ENCODE data around the gene OR4N2. TPM values are rescaled to one million over a fixed set of nuclear protein-coding genes. Genes with fewer than 3 reads are reported as not detected.
"Not testable (repeated sequence)": the region's sequence is repeated elsewhere in the genome, so short reads cannot be mapped to it uniquely, and the experiment has no call there.

Gene OR4N2, protein sequence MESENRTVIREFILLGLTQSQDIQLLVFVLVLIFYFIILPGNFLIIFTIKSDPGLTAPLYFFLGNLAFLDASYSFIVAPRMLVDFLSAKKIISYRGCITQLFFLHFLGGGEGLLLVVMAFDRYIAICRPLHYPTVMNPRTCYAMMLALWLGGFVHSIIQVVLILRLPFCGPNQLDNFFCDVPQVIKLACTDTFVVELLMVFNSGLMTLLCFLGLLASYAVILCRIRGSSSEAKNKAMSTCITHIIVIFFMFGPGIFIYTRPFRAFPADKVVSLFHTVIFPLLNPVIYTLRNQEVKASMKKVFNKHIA
- total RNA-seq: not detected
- not detected for polyA plus RNA-seq
- total RNA-seq: not detected

DNA sequence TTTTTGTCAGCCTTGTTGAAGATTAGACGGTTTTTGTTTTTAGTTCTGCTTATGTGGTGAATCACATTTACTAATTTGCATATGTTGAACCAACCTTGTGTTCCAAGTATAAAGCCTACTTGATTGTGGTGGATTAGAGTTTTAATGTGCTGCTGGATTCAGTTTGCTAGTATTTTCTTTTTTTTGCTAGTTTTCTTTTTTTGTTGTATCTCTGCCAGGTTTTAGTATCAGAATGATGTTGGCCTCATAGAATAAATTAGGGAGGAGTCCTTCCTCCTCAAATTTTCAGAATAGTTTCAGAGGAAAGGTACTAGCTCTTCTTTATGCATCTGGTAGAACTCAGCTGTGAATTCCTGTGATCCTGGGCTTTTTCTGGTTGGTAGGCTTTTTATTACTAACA lies at the start of gene OR4N2:
Gene OR4N2, plus strand, starts transcription at position 301 of the 400 bp plus-strand sequence. CDS start 23,679 bp downstream, outside the sequence.
- H3K4me3 Mint-ChIP-seq; H3K9me3 ChIP-seq (ENCODE audit: control insufficient read depth in 2 of 3, low read length in 3 of 3); POLR2A ChIA-PET; ATAC-seq; H3K4me1 ChIP-seq (ENCODE audit: control insufficient read depth in 2 of 2, insufficient read depth in 2 of 2, low read length in 2 of 2); H3K4me1 Mint-ChIP-seq; H3K27me3 ChIP-seq (ENCODE audit: control insufficient read depth in 2 of 2, insufficient read depth in 2 of 2, low read length in 2 of 2); DNase-seq; intact Hi-C loops (cut with micrococcal nuclease); H3K27ac ChIP-seq (ENCODE audit: low read depth, low read length); H3K36me3 ChIP-seq (ENCODE audit: control insufficient read depth in 2 of 3, insufficient read depth in 3 of 3, low read length in 3 of 3); H3K4me3 ChIP-seq (ENCODE audit: low read length); H3K9me3 Mint-ChIP-seq; H3K27me3 Mint-ChIP-seq; H3K27ac Mint-ChIP-seq; H3K36me3 Mint-ChIP-seq; CTCF ChIA-PET: not testable (repeated sequence)

DNA sequence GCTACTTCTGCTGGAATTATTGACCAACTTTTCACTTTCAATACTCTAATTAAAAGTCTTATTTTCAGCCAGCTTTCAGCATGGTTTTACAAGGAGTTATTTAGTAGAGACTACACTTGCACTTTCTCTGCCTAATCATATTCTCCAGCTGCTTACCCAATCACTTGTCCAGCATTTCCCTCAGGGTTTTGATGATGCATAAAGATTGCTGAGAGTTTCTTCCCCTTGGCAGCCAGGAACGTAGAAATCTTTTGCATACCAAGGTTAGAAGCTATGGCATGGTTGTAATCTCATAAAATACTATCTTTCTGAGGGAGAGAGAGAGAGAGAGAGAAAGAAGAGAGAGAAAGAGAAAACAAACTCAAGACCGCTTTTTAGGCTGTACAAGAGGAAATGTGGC lies 49.4 kb upstream of the OR4N2 start:
- ATAC-seq: no peak
- intact Hi-C loops (cut with micrococcal nuclease): no loop called here

DNA sequence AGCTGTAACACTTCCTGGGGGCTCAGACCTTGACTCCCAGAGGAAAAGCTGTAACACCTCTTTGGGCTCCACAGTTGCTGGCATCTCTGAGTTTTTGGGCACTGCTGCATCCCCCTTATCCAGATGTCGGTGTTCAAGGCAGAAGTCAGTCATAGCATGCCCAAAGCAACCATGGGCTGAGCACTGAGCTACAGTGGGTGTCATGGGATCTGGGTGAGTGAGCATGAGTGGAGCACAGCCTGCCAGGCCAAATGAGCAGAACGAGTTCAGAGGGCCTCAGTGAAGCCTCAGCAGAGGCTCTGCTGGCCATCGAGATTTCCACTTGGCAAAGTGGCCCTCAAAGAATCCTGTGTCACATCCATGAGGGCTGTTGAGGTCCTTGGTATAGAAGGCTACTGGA lies 32.1 kb upstream of the OR4N2 start:
- H3K27me3 ChIP-seq (ENCODE audit: control insufficient read depth in 2 of 2, insufficient read depth in 2 of 2, low read length in 2 of 2); H3K4me1 ChIP-seq (ENCODE audit: control insufficient read depth in 2 of 2, insufficient read depth in 2 of 2, low read length in 2 of 2); POLR2A ChIA-PET; H3K36me3 Mint-ChIP-seq; H3K36me3 ChIP-seq (ENCODE audit: control insufficient read depth in 2 of 3, insufficient read depth in 3 of 3, low read length in 3 of 3); H3K4me1 Mint-ChIP-seq; DNase-seq; intact Hi-C loops (cut with micrococcal nuclease); H3K27ac Mint-ChIP-seq; H3K4me3 Mint-ChIP-seq; CTCF ChIA-PET; H3K9me3 ChIP-seq (ENCODE audit: control insufficient read depth in 2 of 3, low read length in 3 of 3); H3K4me3 ChIP-seq (ENCODE audit: low read length); ATAC-seq; H3K27ac ChIP-seq (ENCODE audit: low read depth, low read length): not testable (repeated sequence)
- Mint-ChIP-seq H3K9me3 (peaks cover 4 to 27% (median 8%) of the 10 kb centered on the region in 11 donors), H3K27me3 (peaks cover 0 to 21% (median 9%) of the 10 kb centered on the region in 5 donors)

More for the DNA sequence above, 49.4 kb upstream of the OR4N2 start:
- Mint-ChIP-seq H3K4me3 (no peak overlapping the region), H3K27ac (no peak overlapping the region), H3K9me3 (peaks cover 0 to 6% (median 0%) of the 10 kb centered on the region in 11 donors), H3K4me1 (no peaks in the 10 kb centered on the region), H3K36me3 (no peaks in the 10 kb centered on the region), H3K27me3 (peaks cover 0 to 25% (median 13%) of the 10 kb centered on the region in 5 donors)
- Histone ChIP-seq H3K27ac (ENCODE audit: low read depth, low read length) (no peak overlapping the region), H3K4me1 (ENCODE audit: control insufficient read depth in 2 of 2, insufficient read depth in 2 of 2, low read length in 2 of 2) (no peaks in the 10 kb centered on the region), H3K27me3 (ENCODE audit: control insufficient read depth in 2 of 2, insufficient read depth in 2 of 2, low read length in 2 of 2) (peaks cover 0 to 5% of the 10 kb centered on the region in 2 donors), H3K36me3 (ENCODE audit: control insufficient read depth in 2 of 3, insufficient read depth in 3 of 3, low read length in 3 of 3) (no peaks in the 10 kb centered on the region), H3K9me3 (ENCODE audit: control insufficient read depth in 2 of 3, low read length in 3 of 3) (no peaks in the 10 kb centered on the region), H3K4me3 (ENCODE audit: low read length) (no peak overlapping the region)
- CTCF ChIA-PET: no interaction called here
- POLR2A ChIA-PET: no interaction called here
- no peak for DNase-seq

DNA sequence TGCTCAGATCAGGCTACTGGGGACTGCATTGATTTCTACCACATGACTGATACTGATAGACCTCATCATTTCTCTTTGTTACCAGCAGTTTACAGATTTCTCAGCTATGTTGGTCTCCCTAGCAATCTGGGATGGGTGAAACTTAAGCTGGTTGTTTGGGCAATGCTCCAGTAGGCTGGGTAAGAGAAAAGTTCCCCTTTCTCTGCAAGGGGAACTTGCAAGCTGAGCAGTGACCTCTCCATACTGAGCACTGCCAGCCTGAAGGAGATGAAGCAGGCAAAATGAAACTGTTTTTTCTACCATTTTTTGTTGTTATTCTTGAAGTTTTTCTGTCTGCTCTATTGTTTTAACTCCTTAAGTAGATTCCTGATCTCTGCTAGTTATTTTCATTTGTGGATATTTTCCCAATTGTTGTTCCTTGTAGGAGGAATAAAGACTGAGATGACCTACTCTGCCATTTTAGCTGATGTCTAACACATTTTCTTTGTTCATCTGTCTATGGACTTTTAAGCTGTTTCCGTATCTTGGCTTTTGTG lies 31.6 kb upstream of the OR4N2 start:
- Histone ChIP-seq H3K27ac (ENCODE audit: low read depth, low read length) (no peak overlapping the region), H3K9me3 (ENCODE audit: control insufficient read depth in 2 of 3, low read length in 3 of 3) (peaks cover 0 to 8% (median 0%) of the 10 kb centered on the region in 3 experiments), H3K27me3 (ENCODE audit: control insufficient read depth in 2 of 2, insufficient read depth in 2 of 2, low read length in 2 of 2) (no peaks in the 10 kb centered on the region), H3K36me3 (ENCODE audit: control insufficient read depth in 2 of 3, insufficient read depth in 3 of 3, low read length in 3 of 3) (no peaks in the 10 kb centered on the region), H3K4me1 (ENCODE audit: control insufficient read depth in 2 of 2, insufficient read depth in 2 of 2, low read length in 2 of 2) (no peaks in the 10 kb centered on the region), H3K4me3 (ENCODE audit: low read length) (no peak overlapping the region)
- H3K27me3 Mint-ChIP-seq: peaks cover 0 to 21% (median 11%) of the 10 kb centered on the region in 5 donors
- no peak for ATAC-seq
- no peaks in the 10 kb centered on the region for H3K4me1 Mint-ChIP-seq
- ChIA-PET CTCF (no interaction called here), POLR2A (no interaction called here)
- H3K4me3 Mint-ChIP-seq: no peak overlapping the region
- peaks cover 4 to 27% (median 8%) of the 10 kb centered on the region in 11 donors for H3K9me3 Mint-ChIP-seq
- peaks cover 0 to 3% (median 0%) of the 10 kb centered on the region in 5 donors for H3K36me3 Mint-ChIP-seq
- intact Hi-C loops (cut with micrococcal nuclease): no loop called here
- DNase-seq: no peak
- no peak overlapping the region for H3K27ac Mint-ChIP-seq

DNA sequence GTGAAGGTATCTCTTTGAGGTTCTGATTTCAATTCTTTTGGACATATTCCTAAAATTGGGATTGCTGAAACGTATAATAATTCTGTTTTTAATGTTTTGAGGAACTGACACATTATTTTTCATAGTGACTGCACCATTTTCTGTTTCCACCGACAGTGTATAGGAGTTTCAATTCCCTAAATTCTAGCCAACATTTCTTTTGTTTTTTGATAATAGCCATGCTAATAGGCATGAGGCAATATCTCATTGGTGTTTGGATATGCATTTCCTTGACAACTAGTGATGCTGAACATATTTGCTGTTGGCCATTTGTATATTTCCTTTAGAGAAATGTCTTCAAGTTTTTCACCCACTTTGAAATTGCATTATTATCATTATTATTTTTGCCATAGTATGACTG lies 31.1 kb upstream of the OR4N2 start:
- H3K4me1 Mint-ChIP-seq; CTCF ChIA-PET; DNase-seq; H3K9me3 ChIP-seq (ENCODE audit: control insufficient read depth in 2 of 3, low read length in 3 of 3); H3K27ac Mint-ChIP-seq; H3K27me3 ChIP-seq (ENCODE audit: control insufficient read depth in 2 of 2, insufficient read depth in 2 of 2, low read length in 2 of 2); H3K4me3 Mint-ChIP-seq; H3K36me3 ChIP-seq (ENCODE audit: control insufficient read depth in 2 of 3, insufficient read depth in 3 of 3, low read length in 3 of 3); H3K4me3 ChIP-seq (ENCODE audit: low read length); H3K27ac ChIP-seq (ENCODE audit: low read depth, low read length); H3K4me1 ChIP-seq (ENCODE audit: control insufficient read depth in 2 of 2, insufficient read depth in 2 of 2, low read length in 2 of 2); POLR2A ChIA-PET; H3K36me3 Mint-ChIP-seq; intact Hi-C loops (cut with micrococcal nuclease); ATAC-seq: not testable (repeated sequence)
- Mint-ChIP-seq H3K9me3 (peaks cover 4 to 27% (median 8%) of the 10 kb centered on the region in 11 donors), H3K27me3 (peaks cover 0 to 21% (median 12%) of the 10 kb centered on the region in 5 donors)

DNA sequence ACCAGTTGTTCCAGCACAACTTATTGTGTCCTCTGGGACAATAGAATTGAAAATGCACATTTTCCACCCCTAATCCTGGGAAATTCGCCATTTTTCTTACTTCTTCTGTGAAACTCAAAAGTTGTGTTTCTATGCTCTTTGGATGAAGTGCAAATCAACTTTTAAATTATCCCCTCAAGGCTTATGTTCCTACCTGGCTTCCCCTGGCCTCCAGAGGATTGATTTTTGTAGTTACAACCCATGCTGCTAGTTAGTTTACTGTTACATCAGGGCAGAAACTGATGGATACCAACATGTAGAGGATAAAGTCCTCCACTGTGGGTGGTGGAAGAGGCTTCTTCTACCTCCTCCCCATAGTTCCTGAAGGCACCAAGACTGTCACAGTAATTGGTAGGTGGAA lies 30.4 kb upstream of the OR4N2 start, which contains the start of gene OR4M1:
Gene OR4M1, plus strand, starts transcription at position 301 of the 400 bp plus-strand sequence. CDS start 6,819 bp downstream, outside the sequence.
- ATAC-seq; H3K9me3 ChIP-seq (ENCODE audit: control insufficient read depth in 2 of 3, low read length in 3 of 3); H3K27ac ChIP-seq (ENCODE audit: low read depth, low read length); H3K4me3 Mint-ChIP-seq; H3K27ac Mint-ChIP-seq; intact Hi-C loops (cut with micrococcal nuclease); CTCF ChIA-PET; POLR2A ChIA-PET; H3K36me3 Mint-ChIP-seq; DNase-seq; H3K36me3 ChIP-seq (ENCODE audit: control insufficient read depth in 2 of 3, insufficient read depth in 3 of 3, low read length in 3 of 3); H3K4me1 Mint-ChIP-seq; H3K27me3 ChIP-seq (ENCODE audit: control insufficient read depth in 2 of 2, insufficient read depth in 2 of 2, low read length in 2 of 2); H3K4me3 ChIP-seq (ENCODE audit: low read length); H3K4me1 ChIP-seq (ENCODE audit: control insufficient read depth in 2 of 2, insufficient read depth in 2 of 2, low read length in 2 of 2): not testable (repeated sequence)
- peaks cover 5 to 28% (median 8%) of the 10 kb centered on the region in 11 donors for H3K9me3 Mint-ChIP-seq
- peaks cover 0 to 21% (median 13%) of the 10 kb centered on the region in 5 donors for H3K27me3 Mint-ChIP-seq

DNA sequence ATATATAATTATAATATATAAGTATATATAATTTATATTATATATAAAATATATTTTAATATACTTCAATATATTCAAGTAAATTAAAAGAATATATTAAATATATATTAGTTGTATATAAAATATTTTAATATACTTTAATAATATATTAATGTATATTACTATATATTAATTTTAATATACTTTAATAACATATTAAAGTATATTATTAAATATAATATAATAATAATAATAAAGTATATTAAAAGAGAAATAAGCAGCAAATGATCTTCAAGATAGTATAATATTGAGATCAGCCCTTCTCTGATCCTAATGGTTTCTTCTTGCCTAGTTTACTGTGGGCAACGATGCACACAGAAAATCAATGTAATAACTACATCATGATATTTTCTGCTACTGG lies 28.0 kb upstream of the OR4N2 start:
- no peaks in the 10 kb centered on the region for H3K4me1 Mint-ChIP-seq
- intact Hi-C loops (cut with micrococcal nuclease): no loop called here
- no peak overlapping the region for H3K27ac Mint-ChIP-seq
- no peak overlapping the region for H3K27ac ChIP-seq (ENCODE audit: low read depth, low read length)
- peaks cover 0 to 8% (median 0%) of the 10 kb centered on the region in 3 experiments for H3K9me3 ChIP-seq (ENCODE audit: control insufficient read depth in 2 of 3, low read length in 3 of 3)
- DNase-seq (no peak), ATAC-seq (no peak)
- H3K4me1 ChIP-seq (ENCODE audit: control insufficient read depth in 2 of 2, insufficient read depth in 2 of 2, low read length in 2 of 2): no peaks in the 10 kb centered on the region
- no peak overlapping the region for H3K4me3 ChIP-seq (ENCODE audit: low read length)
- peaks cover 0 to 3% (median 0%) of the 10 kb centered on the region in 5 donors for H3K36me3 Mint-ChIP-seq
- no peaks in the 10 kb centered on the region for H3K36me3 ChIP-seq (ENCODE audit: control insufficient read depth in 2 of 3, insufficient read depth in 3 of 3, low read length in 3 of 3)
- POLR2A ChIA-PET: no interaction called here
- no peak overlapping the region for H3K4me3 Mint-ChIP-seq
- CTCF ChIA-PET: no interaction called here
- H3K27me3 Mint-ChIP-seq: peaks cover 0 to 30% (median 17%) of the 10 kb centered on the region in 5 donors
- peaks cover 3 to 23% (median 8%) of the 10 kb centered on the region in 11 donors for H3K9me3 Mint-ChIP-seq
- no peaks in the 10 kb centered on the region for H3K27me3 ChIP-seq (ENCODE audit: control insufficient read depth in 2 of 2, insufficient read depth in 2 of 2, low read length in 2 of 2)

Measured in naive thymus-derived CD4-positive, alpha-beta T cell (primary cell).